Measurements from ENCODE around the gene USP43.
A peak's percentile ranks its signal among the peaks of the same experiment; 100 is the strongest.

Gene USP43

GRCh38 chr17:9666461-9667050, 21.2 kb downstream of the USP43 start:
- DNase-seq = no peak

GRCh38 chr17:9668517-9668916, 23.2 kb downstream of the USP43 start:
- DNase-seq = no peak

GRCh38 chr17:9669551-9670008, 24.3 kb downstream of the USP43 start:
- DNase-seq = no peak

- no peak for DNase-seq
These were observed 25.3 kb downstream of the USP43 start for GRCh38 chr17:9670596-9670995.

- no peak for DNase-seq
These were observed 26.2 kb downstream of the USP43 start for GRCh38 chr17:9671559-9671958.

GRCh38 chr17:9672266-9672665, 26.9 kb downstream of the USP43 start:
- DNase-seq = no peak

- no peak for DNase-seq
These were observed 27.4 kb downstream of the USP43 start for GRCh38 chr17:9672691-9673090.

GRCh38 chr17:9676084-9676483, 30.8 kb downstream of the USP43 start:
- no peak for DNase-seq

- peak; percentile 8 to 25 for DNase-seq
These were observed 31.5 kb downstream of the USP43 start for GRCh38 chr17:9676820-9677310.

GRCh38 chr17:9677411-9677810, 32.1 kb downstream of the USP43 start:
- DNase-seq = no peak

GRCh38 chr17:9677896-9678295, 32.6 kb downstream of the USP43 start:
- no peak for DNase-seq

- DNase-seq = no peak
These were observed 39.8 kb downstream of the USP43 start for GRCh38 chr17:9684955-9685621.

GRCh38 chr17:9693755-9694154, 48.4 kb downstream of the USP43 start:
- DNase-seq = no peak

GRCh38 chr17:9696279-9697044, 51.1 kb downstream of the USP43 start:
- DNase-seq = no peak

- DNase-seq = no peak
These were observed 54.8 kb downstream of the USP43 start for GRCh38 chr17:9700136-9700535.

GRCh38 chr17:9700754-9701476, 55.6 kb downstream of the USP43 start:
- no peak for DNase-seq

GRCh38 chr17:9702482-9702881, 57.2 kb downstream of the USP43 start:
- no peak for DNase-seq

- DNase-seq = no peak
These were observed 57.8 kb downstream of the USP43 start for GRCh38 chr17:9702914-9703780.

- DNase-seq = no peak
These were observed 58.4 kb downstream of the USP43 start for GRCh38 chr17:9703781-9704082.

GRCh38 chr17:9705745-9706144, 60.4 kb downstream of the USP43 start:
- DNase-seq = no peak

- DNase-seq = no peak
These were observed 62.6 kb downstream of the USP43 start for GRCh38 chr17:9707948-9708347.

GRCh38 chr17:9714801-9715200, 69.5 kb downstream of the USP43 start:
- DNase-seq = no peak

Data from activated CD4-positive, alpha-beta T cell treated with anti-CD3 and anti-CD28 coated beads, Interleukin-2, amount 50 U/mL, for 48 hours (primary cell).